OCI-M2 (cell line): ENCODE measurements around the gene PKD1L1.

Experiments used
- DNase-seq: peaks from one replicate; lab custom pipeline; 2025; ENCODE audit not compliant: unreplicated experiment; lab: John Stamatoyannopoulos, UW

Gene PKD1L1

GRCh38 chr7:47905076-47905920, 43.0 kb downstream of the PKD1L1 start:
- no peak for DNase-seq

- DNase-seq: no peak
These were observed 46.3 kb downstream of the PKD1L1 start for GRCh38 chr7:47902013-47902412.

GRCh38 chr7:47901542-47901941, 46.7 kb downstream of the PKD1L1 start:
- DNase-seq: no peak

- DNase-seq: no peak
These were observed 50.4 kb downstream of the PKD1L1 start for GRCh38 chr7:47897831-47898230.

GRCh38 chr7:47896809-47897423, 51.4 kb downstream of the PKD1L1 start:
- no peak for DNase-seq

- DNase-seq: no peak
These were observed 53.2 kb downstream of the PKD1L1 start for GRCh38 chr7:47895026-47895425.

- DNase-seq: no peak
These were observed 54.4 kb downstream of the PKD1L1 start for GRCh38 chr7:47893721-47894365.

- no peak for DNase-seq
These were observed 55.0 kb downstream of the PKD1L1 start for GRCh38 chr7:47893238-47893637.

GRCh38 chr7:47890606-47891005, 57.7 kb downstream of the PKD1L1 start:
- no peak for DNase-seq

- no peak for DNase-seq
These were observed 58.1 kb downstream of the PKD1L1 start for GRCh38 chr7:47890125-47890524.

- no peak for DNase-seq
These were observed 58.5 kb downstream of the PKD1L1 start for GRCh38 chr7:47889723-47890122.

GRCh38 chr7:47888371-47889265, 59.6 kb downstream of the PKD1L1 start:
- no peak for DNase-seq

GRCh38 chr7:47887016-47887640, 61.1 kb downstream of the PKD1L1 start:
- DNase-seq: no peak

GRCh38 chr7:47885987-47886811, 62.1 kb downstream of the PKD1L1 start:
- DNase-seq: no peak

- DNase-seq: no peak
These were observed 62.8 kb downstream of the PKD1L1 start for GRCh38 chr7:47885309-47885986.

GRCh38 chr7:47884675-47885074, 63.6 kb downstream of the PKD1L1 start:
- no peak for DNase-seq

GRCh38 chr7:47882635-47883034, 65.6 kb downstream of the PKD1L1 start:
- no peak for DNase-seq

- no peak for DNase-seq
These were observed 67.0 kb downstream of the PKD1L1 start for GRCh38 chr7:47881256-47881655.

GRCh38 chr7:47878662-47879061, 69.6 kb downstream of the PKD1L1 start:
- DNase-seq: no peak
